Uterus (tissue), 2 donors: ENCODE measurements around the gene LRCH3.

Experiments
- CTCF ChIP-seq, 4 experiments: fragments of 200-600 bp in 2 of 4; fragments of 450-650 bp in 2 of 4; sonication (generic) in 2 of 4; IDR thresholded peaks; one replicate each; pipeline ENCODE4 v1.5.1; 2016 to 2019; ENCODE audit warnings: antibody characterized with exemption in 4 of 4, mild to moderate bottlenecking in 2 of 4, moderate library complexity in 1 of 4
- POLR2A ChIP-seq, 2 donors: fragments of 450-650 bp; IDR thresholded peaks; one replicate each; pipeline ENCODE4 v1.6.1; 2016; ENCODE audit warnings: antibody characterized with exemption in 2 of 2, mild to moderate bottlenecking in 1 of 2, moderate library complexity in 1 of 2

DNA sequence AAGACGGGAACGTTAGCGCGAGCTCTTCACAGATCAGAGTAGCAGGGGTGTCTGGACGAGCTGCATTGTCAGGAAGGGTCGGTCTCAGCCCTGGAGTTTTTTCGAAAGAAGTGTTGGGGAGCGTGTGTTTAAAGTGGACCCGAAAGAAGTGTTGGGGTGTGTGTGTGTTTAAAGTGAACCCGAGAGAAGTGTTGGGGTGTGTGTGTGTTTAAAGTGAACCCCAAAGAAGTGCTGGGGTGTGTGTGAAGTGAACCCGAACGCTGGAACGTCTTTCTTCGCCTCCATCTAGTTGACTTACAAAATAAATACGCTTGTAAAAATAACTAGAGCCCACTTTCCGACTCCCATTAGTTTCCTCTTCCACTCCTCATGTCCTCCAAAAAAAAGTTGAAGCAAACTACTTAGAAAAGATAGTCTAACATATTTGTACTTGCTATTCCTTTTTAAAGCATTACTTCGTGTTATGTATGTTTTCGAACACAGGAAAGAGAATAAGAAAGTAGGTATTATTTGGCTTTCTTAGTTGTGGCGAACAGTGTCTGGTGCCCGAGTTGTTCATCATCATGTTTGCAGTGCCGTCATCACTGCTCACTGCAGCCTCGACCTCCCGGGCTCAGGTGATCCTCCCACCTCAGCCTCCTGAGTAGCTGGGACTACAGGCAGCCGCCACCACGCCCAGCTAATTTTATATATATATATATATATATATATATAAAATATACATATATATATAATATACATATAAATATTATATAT is 1.0 kb downstream of the LRCH3 start:
- TF ChIP-seq CTCF (IDR thresholded peaks at IDR 0.05) (no peak), POLR2A (IDR thresholded peaks at IDR 0.05) (no peak)
